Caco-2 (cell line): ENCODE measurements around the gene LTBP3. TPM values are rescaled to one million over a fixed set of nuclear protein-coding genes. Genes with fewer than 3 reads are reported as not detected.

Experiments used
- BruUV-seq: library from RNA; stranded (reverse); fragments of 400-500 nt; replicated peaks from 2 replicates; lab custom pipeline; 2021; lab: Mats Ljungman, UMichigan
- CTCF ChIA-PET: fragments of 300-600 bp; sonication (Branson Sonifier 250); formaldehyde crosslinking; loops from one replicate; lab custom pipeline; 2022; ENCODE audit warnings: antibody characterized with exemption; lab: Charles Lee
- POLR2A ChIA-PET: fragments of 300-600 bp; sonication (Branson Sonifier 250); formaldehyde crosslinking; loops from one replicate; lab custom pipeline; 2022; ENCODE audit warnings: antibody characterized with exemption; lab: Charles Lee
- DNase-seq, 2 experiments: peaks; one replicate each; pipeline versions ENCODE4 v3.0.0 to v3.0.0-alpha.2; 2020 to 2022
- H3K27me3 ChIP-seq: replicated peaks from 2 replicates; pipeline ENCODE4 v1.6.0; 2011; ENCODE audit warnings: low read length; ENCODE audit not compliant: control insufficient read depth, insufficient read depth
- H3K36me3 ChIP-seq: 2 replicates; pipeline ENCODE4 v1.5.1; 2011; ENCODE audit warnings: low read length; ENCODE audit not compliant: control insufficient read depth, insufficient read depth
- H3K4me1 ChIP-seq: fragments of 250-450 bp; sonication (Bioruptor Pico); 2 replicates; pipeline ENCODE4 v1.5.1; 2020; ENCODE audit warnings: mild to moderate bottlenecking
- H3K4me3 ChIP-seq: 2 replicates; pipeline ENCODE4 v1.5.1; 2011; ENCODE audit warnings: low read depth, mild to moderate bottlenecking, control low read depth, low read length
- H3K9me3 ChIP-seq: fragments of 250-450 bp; sonication (Bioruptor Pico); 2 replicates; pipeline ENCODE4 v1.5.1; 2020; ENCODE audit warnings: mild to moderate bottlenecking, moderate library complexity
- H3K27ac Mint-ChIP-seq: one replicate; pipeline ENCODE4 v1.8.0; 2022; ENCODE audit warnings: mixed read lengths; ENCODE audit not compliant: unreplicated experiment
- H3K27me3 Mint-ChIP-seq: one replicate; pipeline ENCODE4 v1.8.0; 2022; ENCODE audit warnings: mixed read lengths; ENCODE audit not compliant: insufficient read depth, unreplicated experiment
- H3K36me3 Mint-ChIP-seq: one replicate; pipeline ENCODE4 v1.8.0; 2022; ENCODE audit warnings: mild to moderate bottlenecking, mixed read lengths; ENCODE audit not compliant: insufficient read depth, unreplicated experiment
- H3K4me1 Mint-ChIP-seq: one replicate; pipeline ENCODE4 v1.8.0; 2022; ENCODE audit warnings: low read depth, mixed read lengths; ENCODE audit not compliant: unreplicated experiment
- H3K4me3 Mint-ChIP-seq: one replicate; pipeline ENCODE4 v1.8.0; 2022; ENCODE audit warnings: mild to moderate bottlenecking, moderate library complexity, mixed read lengths; ENCODE audit not compliant: unreplicated experiment
- H3K9me3 Mint-ChIP-seq: one replicate; pipeline ENCODE4 v1.8.0; 2022; ENCODE audit warnings: mixed read lengths; ENCODE audit not compliant: unreplicated experiment
- CTCF ChIP-seq, 2 experiments: fragments of 200-600 bp in 1 of 2; IDR thresholded peaks; 1 replicate in 1 of 2; 2 replicates in 1 of 2; pipeline versions ENCODE4 v1.5.1 to v1.8.0; 2011 to 2022; ENCODE audit warnings: antibody characterized with exemption in 1 of 2, control low read depth in 1 of 2, inconsistent platforms in 1 of 2, low read depth in 1 of 2, low read length in 1 of 2, mild to moderate bottlenecking in 1 of 2, moderate library complexity in 1 of 2; ENCODE audit not compliant: insufficient read depth in 1 of 2, severe bottlenecking in 1 of 2, unreplicated experiment in 1 of 2
- intact Hi-C: fragments of 100-400 bp; cut with micrococcal nuclease; formaldehyde crosslinking; loops from one replicate; pipeline ENCODE4 v1.10.0; 2022; ENCODE audit not compliant: unreplicated experiment
- total RNA-seq: library from RNA; stranded (reverse); gene quantifications from 2 replicates; pipeline ENCODE4 v1.2.3, GENCODE V29; 2022

The LTBP3 gene
- total RNA-seq, 1 experiment from 2014 or later, result 91.2 TPM

GRCh38 chr11:65559951-65560537 lies 1.9 kb upstream of the LTBP3 start:
- H3K4me1 Mint-ChIP-seq, result peaks cover 34% of the 10 kb centered on the region
- peak overlapping the region; percentile 20 for H3K4me3 Mint-ChIP-seq
- peaks cover 14% of the 10 kb centered on the region for H3K36me3 Mint-ChIP-seq
- H3K27me3 Mint-ChIP-seq, result no peaks in the 10 kb centered on the region
- DNase-seq, result no peak
- CTCF ChIA-PET, result interaction anchor here (0.9 to 1.2 kb wide), 2 partner anchors 10 to 35 kb away, joined by 3 to 4 read pairs; partner anchors contain the start of genes SCYL1 and ZNRD2
- Histone ChIP-seq H3K36me3 (no peaks in the 10 kb centered on the region), H3K4me1 (peaks cover 52% of the 10 kb centered on the region), H3K4me3 (no peak overlapping the region), H3K9me3 (no peaks in the 10 kb centered on the region), H3K27me3 (no peaks in the 10 kb centered on the region)
- POLR2A ChIA-PET, result interaction anchor here (0.6 kb wide), 1 partner anchor 10 kb away, joined by 3 read pairs; the partner anchor contains the start of gene ZNRD2
- H3K9me3 Mint-ChIP-seq, result no peaks in the 10 kb centered on the region
- TF ChIP-seq CTCF (IDR thresholded peaks at IDR 0.05; ENCODE audit: insufficient read depth in 1 of 2, low read depth in 1 of 2, low read length in 1 of 2, severe bottlenecking in 1 of 2, unreplicated experiment in 1 of 2), result no peak
- peak overlapping the region; percentile 61 for H3K27ac Mint-ChIP-seq
- no TSS peak for BruUV-seq
- intact Hi-C loops, result no loop called here

GRCh38 chr11:65559535-65559934 lies 1.4 kb upstream of the LTBP3 start:
- Mint-ChIP-seq H3K27ac (peak overlapping the region; percentile 61), H3K27me3 (no peaks in the 10 kb centered on the region), H3K36me3 (peaks cover 19% of the 10 kb centered on the region), H3K4me1 (peaks cover 39% of the 10 kb centered on the region), H3K9me3 (no peaks in the 10 kb centered on the region), H3K4me3 (peak overlapping the region; percentile 20)
- Histone ChIP-seq H3K4me3 (no peak overlapping the region), H3K36me3 (no peaks in the 10 kb centered on the region), H3K9me3 (no peaks in the 10 kb centered on the region), H3K27me3 (no peaks in the 10 kb centered on the region), H3K4me1 (peaks cover 57% of the 10 kb centered on the region)
- no TSS peak for BruUV-seq
- ChIA-PET CTCF (interaction anchor here (0.9 to 1.2 kb wide), 2 partner anchors 11 to 34 kb away, joined by 3 to 4 read pairs; partner anchors contain the start of genes SCYL1 and ZNRD2), POLR2A (interaction anchor here (1.3 kb wide), 1 partner anchor 12 kb away, joined by 4 read pairs; the partner anchor contains the start of gene FAM89B)
- DNase-seq, result no peak
- intact Hi-C loops, result no loop called here
- no peak for TF ChIP-seq CTCF (IDR thresholded peaks at IDR 0.05; ENCODE audit: insufficient read depth in 1 of 2, low read depth in 1 of 2, low read length in 1 of 2, severe bottlenecking in 1 of 2, unreplicated experiment in 1 of 2)

- peak overlapping the region; percentile 70 for H3K4me3 ChIP-seq
- no peaks in the 10 kb centered on the region for H3K27me3 ChIP-seq
- TF ChIP-seq CTCF (IDR thresholded peaks at IDR 0.05; ENCODE audit: insufficient read depth in 1 of 2, low read depth in 1 of 2, low read length in 1 of 2, severe bottlenecking in 1 of 2, unreplicated experiment in 1 of 2), result no peak
- no peak for DNase-seq
- Mint-ChIP-seq H3K36me3 (peaks cover 19% of the 10 kb centered on the region), H3K27me3 (no peaks in the 10 kb centered on the region), H3K4me3 (peak overlapping the region; percentile 75), H3K9me3 (no peaks in the 10 kb centered on the region), H3K4me1 (peaks cover 41% of the 10 kb centered on the region), H3K27ac (peak overlapping the region; percentile 61)
- BruUV-seq, result TSS peak; percentile 92
- CTCF ChIA-PET, result interaction anchor here (0.9 kb wide), 1 partner anchor 14 kb away, joined by 3 read pairs; the partner anchor contains the start of gene FAM89B
- no peaks in the 10 kb centered on the region for H3K9me3 ChIP-seq
- POLR2A ChIA-PET, result interaction anchor here (1.3 kb wide), 1 partner anchor 13 kb away, joined by 4 read pairs; the partner anchor contains the start of gene FAM89B
- intact Hi-C loops, result loop anchor here (1.0 kb wide), 1 partner anchor 11 kb away; the partner anchor contains the start of gene ZNRD2
- no peaks in the 10 kb centered on the region for H3K36me3 ChIP-seq
- peaks cover 57% of the 10 kb centered on the region for H3K4me1 ChIP-seq
These were observed 861 bp upstream of the LTBP3 start for GRCh38 chr11:65558930-65559509.
